HEK293 (cell line): ENCODE measurements around the gene TIMP4.

Source experiments
- CTCF ChIA-PET: fragments of 350-600 bp; formaldehyde crosslinking; extraction: SDS; loops from one replicate; lab custom pipeline; 2021; ENCODE audit warnings: antibody characterized with exemption; lab: Yijun Ruan, JAX
- POLR2A ChIA-PET: fragments of 300-600 bp; formaldehyde crosslinking; extraction: SDS; loops from one replicate; lab custom pipeline; 2020; ENCODE audit warnings: antibody characterized with exemption, inconsistent platforms; lab: Yijun Ruan, JAX
- H3K27ac ChIP-seq: fragments of 200-500 bp; sonication (Bioruptor generic); 2 replicates; pipeline ENCODE4 v1.5.1; 2014; ENCODE audit warnings: low read depth, low read length, control low read depth, inconsistent platforms; ENCODE audit errors: extremely low read depth
- H3K36me3 ChIP-seq, 2 experiments: fragments of 200-500 bp in 1 of 2; sonication (Bioruptor generic) in 1 of 2; 1 replicate in 1 of 2; 2 replicates in 1 of 2; pipeline ENCODE4 v1.5.1; 2014 to 2017; ENCODE audit warnings: inconsistent platforms in 2 of 2, low read length in 2 of 2; ENCODE audit not compliant: control insufficient read depth in 2 of 2, insufficient read depth in 1 of 2
- H3K4me1 ChIP-seq: fragments of 200-500 bp; sonication (Bioruptor generic); 2 replicates; pipeline ENCODE4 v1.5.1; 2014; ENCODE audit warnings: mild to moderate bottlenecking, low read length, inconsistent platforms; ENCODE audit not compliant: control insufficient read depth, insufficient read depth
- H3K4me3 ChIP-seq: 2 replicates; pipeline ENCODE4 v1.5.1; 2011; ENCODE audit warnings: low read depth, mild to moderate bottlenecking, control low read depth, low read length, moderate library complexity
- H3K9me3 ChIP-seq: fragments of 200-500 bp; sonication (Bioruptor generic); 2 replicates; pipeline ENCODE4 v1.5.1; 2014; ENCODE audit warnings: low read depth, low read length, inconsistent platforms; ENCODE audit not compliant: control insufficient read depth, insufficient read depth
- EGR2 ChIP-seq: fragments of 450-650 bp; formaldehyde crosslinking; IDR thresholded peaks from 2 replicates; pipeline ENCODE4 v1.5.1; 2016; ENCODE audit warnings: low read depth, missing biosample characterization, missing genetic modification characterization
- GLIS1 ChIP-seq: fragments of 450-650 bp; formaldehyde crosslinking; IDR thresholded peaks from 2 replicates; pipeline ENCODE4 v1.5.1; 2016; ENCODE audit warnings: missing biosample characterization, missing genetic modification characterization
- GLIS2 ChIP-seq: fragments of 450-650 bp; formaldehyde crosslinking; IDR thresholded peaks from 2 replicates; pipeline ENCODE4 v1.5.1; 2016; ENCODE audit warnings: missing biosample characterization, missing genetic modification characterization
- PATZ1 ChIP-seq: fragments of 450-650 bp; formaldehyde crosslinking; IDR thresholded peaks from 2 replicates; pipeline ENCODE4 v1.5.1; 2016; ENCODE audit warnings: missing biosample characterization, missing genetic modification characterization
- PRDM1 ChIP-seq: fragments of 450-650 bp; formaldehyde crosslinking; IDR thresholded peaks from 2 replicates; pipeline ENCODE4; 2016; ENCODE audit warnings: missing biosample characterization, missing genetic modification characterization
- ZBTB20 ChIP-seq: fragments of 450-650 bp; formaldehyde crosslinking; IDR thresholded peaks from 2 replicates; pipeline ENCODE4 v1.5.1; 2016; ENCODE audit warnings: missing biosample characterization, missing genetic modification characterization
- ZBTB48 ChIP-seq: fragments of 450-650 bp; formaldehyde crosslinking; IDR thresholded peaks from 2 replicates; pipeline ENCODE4 v1.5.1; 2016; ENCODE audit warnings: missing biosample characterization, missing genetic modification characterization
- ZFHX2 ChIP-seq: fragments of 450-650 bp; formaldehyde crosslinking; conservative IDR thresholded peaks from 2 replicates; pipeline ENCODE4 v1.5.1; 2016; ENCODE audit warnings: missing biosample characterization, missing genetic modification characterization
- ZIC2 ChIP-seq: fragments of 450-650 bp; formaldehyde crosslinking; IDR thresholded peaks from 2 replicates; pipeline ENCODE4 v1.5.1; 2016; ENCODE audit warnings: missing biosample characterization, missing genetic modification characterization
- ZNF335 ChIP-seq: fragments of 450-650 bp; formaldehyde crosslinking; conservative IDR thresholded peaks from 2 replicates; pipeline ENCODE4 v1.5.1; 2016; ENCODE audit warnings: missing biosample characterization, missing genetic modification characterization
- ZNF350 ChIP-seq: fragments of 450-650 bp; formaldehyde crosslinking; IDR thresholded peaks from 2 replicates; pipeline ENCODE4 v1.5.0; 2017; ENCODE audit warnings: missing biosample characterization, mild to moderate bottlenecking, missing genetic modification characterization
- ZNF544 ChIP-seq: fragments of 450-650 bp; formaldehyde crosslinking; IDR thresholded peaks from 2 replicates; pipeline ENCODE4 v1.5.0; 2017; ENCODE audit warnings: missing biosample characterization, missing genetic modification characterization
- ZNF571 ChIP-seq: fragments of 450-650 bp; formaldehyde crosslinking; IDR thresholded peaks from 2 replicates; pipeline ENCODE4 v1.5.0; 2017; ENCODE audit warnings: missing biosample characterization, missing genetic modification characterization
- ZNF692 ChIP-seq: fragments of 450-650 bp; formaldehyde crosslinking; IDR thresholded peaks from 2 replicates; pipeline ENCODE4 v1.5.1; 2016; ENCODE audit warnings: missing biosample characterization, missing genetic modification characterization
- ZNF776 ChIP-seq: fragments of 450-650 bp; formaldehyde crosslinking; IDR thresholded peaks from 2 replicates; pipeline ENCODE4 v1.5.0; 2017; ENCODE audit warnings: missing biosample characterization, missing genetic modification characterization, borderline replicate concordance
- ZNF791 ChIP-seq: fragments of 450-650 bp; formaldehyde crosslinking; IDR thresholded peaks from 2 replicates; pipeline ENCODE4 v1.5.1; 2016; ENCODE audit warnings: missing biosample characterization, missing genetic modification characterization
- TF ChIP-seq, protein P1 (sequence below): fragments of 450-650 bp; formaldehyde crosslinking; IDR thresholded peaks from 2 replicates; pipeline ENCODE4 v1.5.1; 2017; ENCODE audit warnings: missing biosample characterization, missing genetic modification characterization
- TF ChIP-seq, protein P2 (sequence below): fragments of 450-650 bp; formaldehyde crosslinking; IDR thresholded peaks from 2 replicates; pipeline ENCODE4 v1.5.1; 2016; ENCODE audit warnings: missing biosample characterization, missing genetic modification characterization
- TF ChIP-seq, protein P3 (sequence below): fragments of 450-650 bp; formaldehyde crosslinking; IDR thresholded peaks from 2 replicates; pipeline ENCODE4 v1.5.1; 2016; ENCODE audit warnings: missing biosample characterization, missing genetic modification characterization

Gene TIMP4

GRCh38 chr3:12187448-12188327 is 29.0 kb upstream of the TIMP4 start:
- Histone ChIP-seq H3K4me3 (no peak overlapping the region), H3K27ac (no peak overlapping the region), H3K4me1 (peaks cover 3% of the 10 kb centered on the region; the same call in 1 of the 2 replicates), H3K36me3 (no peaks in the 10 kb centered on the region), H3K9me3 (no peaks in the 10 kb centered on the region)
- ChIA-PET POLR2A (interaction anchor here (1.2 kb wide), 1 partner anchor 297 kb away, joined by 6 read pairs; the partner anchor contains the start of gene TSEN2), CTCF (interaction anchor here (0.6 to 2.2 kb wide), 4 partner anchors 12 to 284 kb away, joined by 4 to 13 read pairs (median 6); no protein-coding TSS in a partner anchor)
- TF ChIP-seq, protein P1, sequence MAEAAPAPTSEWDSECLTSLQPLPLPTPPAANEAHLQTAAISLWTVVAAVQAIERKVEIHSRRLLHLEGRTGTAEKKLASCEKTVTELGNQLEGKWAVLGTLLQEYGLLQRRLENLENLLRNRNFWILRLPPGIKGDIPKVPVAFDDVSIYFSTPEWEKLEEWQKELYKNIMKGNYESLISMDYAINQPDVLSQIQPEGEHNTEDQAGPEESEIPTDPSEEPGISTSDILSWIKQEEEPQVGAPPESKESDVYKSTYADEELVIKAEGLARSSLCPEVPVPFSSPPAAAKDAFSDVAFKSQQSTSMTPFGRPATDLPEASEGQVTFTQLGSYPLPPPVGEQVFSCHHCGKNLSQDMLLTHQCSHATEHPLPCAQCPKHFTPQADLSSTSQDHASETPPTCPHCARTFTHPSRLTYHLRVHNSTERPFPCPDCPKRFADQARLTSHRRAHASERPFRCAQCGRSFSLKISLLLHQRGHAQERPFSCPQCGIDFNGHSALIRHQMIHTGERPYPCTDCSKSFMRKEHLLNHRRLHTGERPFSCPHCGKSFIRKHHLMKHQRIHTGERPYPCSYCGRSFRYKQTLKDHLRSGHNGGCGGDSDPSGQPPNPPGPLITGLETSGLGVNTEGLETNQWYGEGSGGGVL, result peak; percentile 76
- TF ChIP-seq ZBTB20 (tag by site-specific recombination) (peak; percentile 33), ZNF350 (no peak), ZIC2 (tag by site-specific recombination) (peak; percentile 54), ZNF692 (tag by site-specific recombination) (peak; percentile 39; the same call in 1 of the 2 replicates), ZFHX2 (tag by site-specific recombination) (peak; percentile 99), ZNF776 (tag by site-specific recombination) (no peak), ZNF791 (tag by site-specific recombination) (no peak), PRDM1 (tag by site-specific recombination) (peak; percentile 54), ZNF571 (tag by site-specific recombination) (no peak), ZBTB48 (tag by site-specific recombination) (peak; percentile 47), GLIS1 (no peak), PATZ1 (peak; percentile 30; the same call in 1 of the 2 replicates), EGR2 (tag by site-specific recombination) (peak; percentile 99), ZNF335 (tag by site-specific recombination) (peak; percentile 74), ZNF544 (tag by site-specific recombination) (no peak), GLIS2 (tag by site-specific recombination) (peak; percentile 61; the same call in 1 of the 2 replicates)
- TF ChIP-seq, protein P2, sequence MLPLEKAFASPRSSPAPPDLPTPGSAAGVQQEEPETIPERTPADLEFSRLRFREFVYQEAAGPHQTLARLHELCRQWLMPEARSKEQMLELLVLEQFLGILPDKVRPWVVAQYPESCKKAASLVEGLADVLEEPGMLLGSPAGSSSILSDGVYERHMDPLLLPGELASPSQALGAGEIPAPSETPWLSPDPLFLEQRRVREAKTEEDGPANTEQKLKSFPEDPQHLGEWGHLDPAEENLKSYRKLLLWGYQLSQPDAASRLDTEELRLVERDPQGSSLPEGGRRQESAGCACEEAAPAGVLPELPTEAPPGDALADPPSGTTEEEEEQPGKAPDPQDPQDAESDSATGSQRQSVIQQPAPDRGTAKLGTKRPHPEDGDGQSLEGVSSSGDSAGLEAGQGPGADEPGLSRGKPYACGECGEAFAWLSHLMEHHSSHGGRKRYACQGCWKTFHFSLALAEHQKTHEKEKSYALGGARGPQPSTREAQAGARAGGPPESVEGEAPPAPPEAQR, result 0 out of 2 replicates have a peak, but pooled peaks have one; percentile 25
- TF ChIP-seq, protein P3, sequence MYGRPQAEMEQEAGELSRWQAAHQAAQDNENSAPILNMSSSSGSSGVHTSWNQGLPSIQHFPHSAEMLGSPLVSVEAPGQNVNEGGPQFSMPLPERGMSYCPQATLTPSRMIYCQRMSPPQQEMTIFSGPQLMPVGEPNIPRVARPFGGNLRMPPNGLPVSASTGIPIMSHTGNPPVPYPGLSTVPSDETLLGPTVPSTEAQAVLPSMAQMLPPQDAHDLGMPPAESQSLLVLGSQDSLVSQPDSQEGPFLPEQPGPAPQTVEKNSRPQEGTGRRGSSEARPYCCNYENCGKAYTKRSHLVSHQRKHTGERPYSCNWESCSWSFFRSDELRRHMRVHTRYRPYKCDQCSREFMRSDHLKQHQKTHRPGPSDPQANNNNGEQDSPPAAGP (tag by site-specific recombination), result 0 out of 2 replicates have a peak, but pooled peaks have one; percentile 33
